NB4 (cell line): Measurements from ENCODE around the gene PRSS50.

Source experiments
- DNase-seq: peaks from one replicate; pipeline ENCODE4 v3.0.0; 2010; ENCODE audit warnings: low read depth
- H3K4me3 ChIP-seq: one replicate; pipeline ENCODE4 v1.5.1; 2011; ENCODE audit warnings: mild to moderate bottlenecking, low read depth, low read length, moderate library complexity
- MAX ChIP-seq: IDR thresholded peaks from 2 replicates; pipeline ENCODE4 v1.6.1; 2011; ENCODE audit warnings: low read depth, low read length
- MYC ChIP-seq: IDR thresholded peaks from 2 replicates; pipeline ENCODE4 v1.6.1; 2011; ENCODE audit warnings: low read depth, low read length
- POLR2A ChIP-seq: IDR thresholded peaks from 2 replicates; pipeline ENCODE4 v1.6.1; 2011; ENCODE audit warnings: mild to moderate bottlenecking; ENCODE audit not compliant: insufficient read length; ENCODE audit errors: extremely low read depth
- TF ChIP-seq, protein P1 (sequence below): IDR thresholded peaks from one replicate; pipeline ENCODE4 v1.5.1; 2012; ENCODE audit warnings: low read depth, low read length

The PRSS50 gene, protein sequence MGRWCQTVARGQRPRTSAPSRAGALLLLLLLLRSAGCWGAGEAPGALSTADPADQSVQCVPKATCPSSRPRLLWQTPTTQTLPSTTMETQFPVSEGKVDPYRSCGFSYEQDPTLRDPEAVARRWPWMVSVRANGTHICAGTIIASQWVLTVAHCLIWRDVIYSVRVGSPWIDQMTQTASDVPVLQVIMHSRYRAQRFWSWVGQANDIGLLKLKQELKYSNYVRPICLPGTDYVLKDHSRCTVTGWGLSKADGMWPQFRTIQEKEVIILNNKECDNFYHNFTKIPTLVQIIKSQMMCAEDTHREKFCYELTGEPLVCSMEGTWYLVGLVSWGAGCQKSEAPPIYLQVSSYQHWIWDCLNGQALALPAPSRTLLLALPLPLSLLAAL

GRCh38 chr3:46717447-46718231 is at the start of gene PRSS50:
TSS of gene PRSS50 (minus strand) at chr3:46717869. CDS start at chr3:46717824, 45 bp downstream.
- TF ChIP-seq, protein P1, sequence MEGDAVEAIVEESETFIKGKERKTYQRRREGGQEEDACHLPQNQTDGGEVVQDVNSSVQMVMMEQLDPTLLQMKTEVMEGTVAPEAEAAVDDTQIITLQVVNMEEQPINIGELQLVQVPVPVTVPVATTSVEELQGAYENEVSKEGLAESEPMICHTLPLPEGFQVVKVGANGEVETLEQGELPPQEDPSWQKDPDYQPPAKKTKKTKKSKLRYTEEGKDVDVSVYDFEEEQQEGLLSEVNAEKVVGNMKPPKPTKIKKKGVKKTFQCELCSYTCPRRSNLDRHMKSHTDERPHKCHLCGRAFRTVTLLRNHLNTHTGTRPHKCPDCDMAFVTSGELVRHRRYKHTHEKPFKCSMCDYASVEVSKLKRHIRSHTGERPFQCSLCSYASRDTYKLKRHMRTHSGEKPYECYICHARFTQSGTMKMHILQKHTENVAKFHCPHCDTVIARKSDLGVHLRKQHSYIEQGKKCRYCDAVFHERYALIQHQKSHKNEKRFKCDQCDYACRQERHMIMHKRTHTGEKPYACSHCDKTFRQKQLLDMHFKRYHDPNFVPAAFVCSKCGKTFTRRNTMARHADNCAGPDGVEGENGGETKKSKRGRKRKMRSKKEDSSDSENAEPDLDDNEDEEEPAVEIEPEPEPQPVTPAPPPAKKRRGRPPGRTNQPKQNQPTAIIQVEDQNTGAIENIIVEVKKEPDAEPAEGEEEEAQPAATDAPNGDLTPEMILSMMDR: peak; percentile 17
- no peak for TF ChIP-seq POLR2A
- DNase-seq: peak; percentile 22

DNA sequence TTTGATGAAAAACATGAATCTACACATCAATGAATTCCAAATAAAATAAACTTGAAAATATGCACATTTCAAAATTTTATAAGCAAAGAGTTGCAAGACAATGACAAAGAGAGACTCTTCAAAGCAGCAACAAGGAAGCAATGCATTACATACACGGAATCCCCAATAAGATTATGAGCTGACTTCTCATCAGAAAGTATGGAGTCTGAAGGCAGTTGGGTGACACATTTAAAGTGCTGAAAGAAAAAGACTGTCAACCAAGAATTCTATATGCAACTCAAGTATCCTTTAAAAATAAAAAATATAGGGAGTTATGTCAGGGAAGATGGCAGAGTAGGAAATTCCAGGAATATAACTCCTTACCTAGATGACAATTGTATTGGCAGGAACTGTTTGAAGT is 46.5 kb upstream of the PRSS50 start:
- TF ChIP-seq MYC: no peak
- TF ChIP-seq POLR2A: no peak
- TF ChIP-seq, protein P1: no peak
- no peak for TF ChIP-seq MAX
- no peak overlapping the region for H3K4me3 ChIP-seq
- no peak for DNase-seq

More at GRCh38 chr3:46717447-46718231, at the start of gene PRSS50:
- H3K4me3 ChIP-seq: no peak within 1 kb of the TSS

DNA sequence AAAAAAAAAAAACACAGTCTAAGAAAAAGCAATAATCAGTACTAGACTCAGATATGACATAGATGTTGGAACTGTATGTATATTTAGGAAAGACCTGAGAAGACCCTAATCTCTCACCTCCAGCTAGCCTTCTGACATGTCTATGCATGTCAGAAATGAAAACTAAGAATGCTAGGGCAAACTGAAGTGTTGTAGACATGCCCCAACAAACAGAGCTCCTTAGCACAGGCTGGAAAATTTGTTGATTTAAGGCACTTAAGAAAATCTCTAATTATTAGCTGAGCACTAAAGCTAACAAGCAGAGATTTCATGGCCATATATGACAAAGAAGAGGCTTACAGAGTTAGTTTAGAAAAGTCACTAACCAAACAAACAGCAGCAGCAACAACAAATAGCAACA is 45.5 kb upstream of the PRSS50 start:
- DNase-seq: no peak
- H3K4me3 ChIP-seq: no peak overlapping the region
- TF ChIP-seq MYC (no peak), MAX (no peak)
- TF ChIP-seq, protein P1: no peak

- TF ChIP-seq POLR2A: no peak
- no peak for TF ChIP-seq MAX
- TF ChIP-seq, protein P1: no peak
- TF ChIP-seq MYC: no peak
- no peak for DNase-seq
- H3K4me3 ChIP-seq: no peak overlapping the region
These were observed 41.8 kb upstream of the PRSS50 start for GRCh38 chr3:46759239-46760167.

GRCh38 chr3:46756642-46757041 is 39.0 kb upstream of the PRSS50 start:
- no peak for TF ChIP-seq POLR2A
- TF ChIP-seq MYC: no peak
- no peak for TF ChIP-seq MAX
- TF ChIP-seq, protein P1: no peak
- H3K4me3 ChIP-seq: no peak overlapping the region
- DNase-seq: no peak
